A673 (cell line): ENCODE results near the gene RALB.

Source experiments
- EZH2 ChIP-seq: fragments of 200-600 bp; sonication (generic); IDR thresholded peaks from 2 replicates; pipeline ENCODE4 v1.6.1; 2017; ENCODE audit warnings: borderline replicate concordance, low read depth, mild to moderate bottlenecking, mixed read lengths, antibody characterized with exemption, low read length; ENCODE audit not compliant: poor library complexity, severe bottlenecking
- TF ChIP-seq, protein P1 (sequence below): fragments of 300-800, 200-600 bp; sonication (generic); conservative IDR thresholded peaks from 2 replicates; pipeline ENCODE4 v1.5.1; 2017; ENCODE audit warnings: low read depth, mild to moderate bottlenecking, antibody characterized with exemption, low read length, moderate library complexity, mixed read lengths

DNA sequence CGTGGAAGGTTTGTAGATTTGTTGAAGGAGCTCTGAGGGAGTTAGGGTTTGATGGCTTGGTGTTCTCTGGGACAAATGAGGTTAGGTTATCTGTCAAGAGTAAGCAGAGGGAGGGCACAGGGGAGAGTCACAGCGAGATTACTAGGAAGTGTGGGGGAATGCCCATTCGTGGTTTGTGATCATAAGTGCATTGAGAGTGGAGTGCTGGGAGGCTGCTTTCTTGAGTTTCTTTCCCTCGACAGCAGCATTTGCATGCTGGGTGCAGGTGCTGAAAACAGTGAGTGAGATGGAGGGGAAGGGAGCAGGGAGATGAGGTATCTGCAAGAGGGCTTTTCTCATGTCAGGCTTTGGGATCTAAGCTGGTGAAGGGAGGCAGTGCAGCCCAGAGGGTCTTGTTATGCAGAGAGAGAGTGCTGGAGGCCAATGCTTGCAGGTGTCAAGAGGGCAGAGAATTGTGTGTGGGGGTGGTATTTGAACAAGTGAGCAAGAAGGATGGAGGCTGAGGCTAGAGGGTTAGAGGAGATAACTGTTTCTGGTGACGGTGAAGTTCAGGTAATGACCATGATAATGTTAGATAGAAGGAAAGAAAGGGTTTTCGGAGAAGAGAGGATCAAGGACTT, 8.8 kb downstream of the RALB start:
- TF ChIP-seq, protein P1, sequence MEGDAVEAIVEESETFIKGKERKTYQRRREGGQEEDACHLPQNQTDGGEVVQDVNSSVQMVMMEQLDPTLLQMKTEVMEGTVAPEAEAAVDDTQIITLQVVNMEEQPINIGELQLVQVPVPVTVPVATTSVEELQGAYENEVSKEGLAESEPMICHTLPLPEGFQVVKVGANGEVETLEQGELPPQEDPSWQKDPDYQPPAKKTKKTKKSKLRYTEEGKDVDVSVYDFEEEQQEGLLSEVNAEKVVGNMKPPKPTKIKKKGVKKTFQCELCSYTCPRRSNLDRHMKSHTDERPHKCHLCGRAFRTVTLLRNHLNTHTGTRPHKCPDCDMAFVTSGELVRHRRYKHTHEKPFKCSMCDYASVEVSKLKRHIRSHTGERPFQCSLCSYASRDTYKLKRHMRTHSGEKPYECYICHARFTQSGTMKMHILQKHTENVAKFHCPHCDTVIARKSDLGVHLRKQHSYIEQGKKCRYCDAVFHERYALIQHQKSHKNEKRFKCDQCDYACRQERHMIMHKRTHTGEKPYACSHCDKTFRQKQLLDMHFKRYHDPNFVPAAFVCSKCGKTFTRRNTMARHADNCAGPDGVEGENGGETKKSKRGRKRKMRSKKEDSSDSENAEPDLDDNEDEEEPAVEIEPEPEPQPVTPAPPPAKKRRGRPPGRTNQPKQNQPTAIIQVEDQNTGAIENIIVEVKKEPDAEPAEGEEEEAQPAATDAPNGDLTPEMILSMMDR: no peak
- TF ChIP-seq EZH2: no peak
